GM13976 (cell line): ENCODE measurements around the gene CASP5.
"Not testable (repeated sequence)": the region's sequence is repeated elsewhere in the genome, so short reads cannot be mapped to it uniquely, and the experiment has no call there.

Source experiments
- DNase-seq: peaks from one replicate; pipeline ENCODE4 v3.0.0; 2012; ENCODE audit warnings: low spot score
- CTCF ChIP-seq: IDR thresholded peaks from 2 replicates; pipeline ENCODE4 v1.5.1; 2012; ENCODE audit warnings: borderline replicate concordance, mild to moderate bottlenecking; ENCODE audit not compliant: insufficient read depth; ENCODE audit errors: extremely low read depth, missing control alignments, control extremely low read depth
- in situ Hi-C: fragments of 300-500 bp; cut with MboI; formaldehyde crosslinking; loops from one replicate; pipeline ENCODE4 v1.12.0; 2022; ENCODE audit warnings: low sequenced_read_pairs, mixed read lengths, inconsistent platforms; ENCODE audit not compliant: unreplicated experiment

CASP5 gene

GRCh38 chr11:105023003-105023402 is at the start of gene CASP5:
CASP5 (minus strand) TSS chr11:105023168; CDS start chr11:105023136, 32 bp downstream.
- no peak for TF ChIP-seq CTCF
- in situ Hi-C loops, result no loop called here
- DNase-seq, result no peak

DNA sequence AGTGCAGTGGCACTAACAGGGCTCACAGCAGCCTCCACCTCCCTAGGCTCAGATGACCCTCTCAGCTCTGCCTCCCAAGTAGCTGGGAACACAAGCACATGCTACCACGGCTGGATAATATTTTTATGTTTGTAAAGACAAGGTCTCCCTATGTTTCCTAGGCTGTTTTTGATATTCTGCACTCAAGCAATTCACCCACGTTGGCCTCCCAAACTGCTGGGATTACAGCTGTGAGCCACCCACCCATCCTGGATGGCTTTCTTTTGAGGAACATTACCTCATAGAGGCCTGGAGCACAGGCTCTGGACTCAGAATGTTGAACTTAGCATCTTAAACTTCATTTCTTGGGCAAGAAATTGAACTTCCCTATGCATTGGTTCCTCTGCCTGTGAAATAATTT is 49.1 kb upstream of the CASP5 start:
- DNase-seq, in situ Hi-C loops: not testable (repeated sequence)

- in situ Hi-C loops, result no loop called here
- no peak for DNase-seq
- no peak for TF ChIP-seq CTCF
These were observed 48.2 kb upstream of the CASP5 start for GRCh38 chr11:105071089-105071732.

GRCh38 chr11:105070306-105070705 is 47.3 kb upstream of the CASP5 start:
- DNase-seq, result no peak
- no peak for TF ChIP-seq CTCF
- in situ Hi-C loops, result no loop called here

- DNase-seq, in situ Hi-C loops: not testable (repeated sequence)
These were observed 46.8 kb upstream of the CASP5 start for GRCh38 chr11:105069749-105070148.

DNA sequence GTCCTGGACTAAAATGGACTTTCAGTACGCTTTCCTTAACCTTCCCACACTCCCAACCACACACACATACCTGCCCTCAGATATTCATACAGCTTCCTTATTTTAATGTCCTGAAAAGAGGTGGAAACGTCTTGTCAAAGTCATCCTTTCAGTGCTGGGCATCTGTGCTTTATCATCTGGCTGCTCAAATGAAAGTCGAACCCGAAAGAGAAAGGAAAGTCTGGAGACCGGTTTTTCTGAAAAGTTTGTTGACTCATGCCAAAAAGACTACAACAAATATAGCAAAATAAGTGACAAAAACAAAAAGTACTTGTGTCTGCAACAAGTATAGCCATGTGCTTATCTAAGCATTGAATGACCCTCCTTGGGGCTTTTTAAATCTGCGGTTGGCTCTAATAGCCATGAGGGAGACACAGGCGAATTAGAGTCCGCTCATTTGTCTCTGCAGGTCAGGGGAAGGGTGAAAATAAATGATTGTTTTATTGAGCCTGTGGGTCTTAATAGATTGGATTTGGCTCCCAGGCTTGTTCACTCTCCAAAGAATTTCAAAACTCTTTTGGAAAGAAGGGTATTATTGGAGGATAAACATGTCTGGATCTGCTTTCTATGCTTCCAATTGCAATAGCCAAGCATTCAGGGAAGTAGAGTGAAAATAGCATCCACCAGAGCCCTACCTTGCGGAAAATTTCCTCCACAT is 40.4 kb upstream of the CASP5 start:
- in situ Hi-C loops, DNase-seq: not testable (repeated sequence)

GRCh38 chr11:105057432-105057831 is 34.5 kb upstream of the CASP5 start:
- DNase-seq, result no peak
- TF ChIP-seq CTCF, result no peak
- in situ Hi-C loops, result no loop called here

- in situ Hi-C loops, result no loop called here
- DNase-seq, result no peak
- no peak for TF ChIP-seq CTCF
These were observed 33.5 kb upstream of the CASP5 start for GRCh38 chr11:105056446-105056845.
